ENCODE data around the gene CDC42BPB.

The CDC42BPB gene

DNA sequence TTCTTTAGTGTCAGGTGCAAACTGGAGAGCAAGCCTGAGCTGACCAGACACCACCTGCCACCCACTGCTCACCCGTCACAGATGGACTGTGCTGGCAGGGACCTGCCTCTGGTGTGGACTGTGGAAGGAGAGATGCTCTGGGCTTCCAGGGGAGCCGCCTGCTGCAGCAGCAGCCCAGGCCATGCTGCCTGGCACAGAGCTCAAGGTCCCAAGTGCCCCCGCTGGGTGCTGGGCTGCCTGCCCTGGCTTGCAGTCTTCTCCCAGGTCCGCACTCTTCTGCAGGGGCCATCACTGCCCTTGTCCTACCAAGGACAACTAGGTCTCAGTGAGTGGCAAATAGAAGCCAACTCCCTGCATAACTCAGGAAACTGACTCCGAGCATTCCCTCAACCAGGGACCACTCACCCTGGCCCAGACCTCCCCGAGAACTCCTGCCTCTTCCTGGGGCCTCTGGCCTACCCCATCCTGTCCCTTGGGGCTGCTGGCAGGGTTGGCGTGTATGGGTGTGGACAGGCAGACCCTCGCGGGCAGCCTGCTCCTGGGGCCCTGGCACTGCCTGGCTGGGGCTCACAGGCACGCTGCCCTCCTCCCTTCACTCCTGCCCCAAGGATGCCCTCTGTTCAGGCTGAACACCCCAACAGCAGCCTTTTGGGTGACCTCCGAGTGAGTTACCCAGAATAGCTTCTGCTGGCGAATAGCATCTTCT, 125.6 kb downstream of the CDC42BPB start (continued):
- TF ChIP-seq, protein P1, sequence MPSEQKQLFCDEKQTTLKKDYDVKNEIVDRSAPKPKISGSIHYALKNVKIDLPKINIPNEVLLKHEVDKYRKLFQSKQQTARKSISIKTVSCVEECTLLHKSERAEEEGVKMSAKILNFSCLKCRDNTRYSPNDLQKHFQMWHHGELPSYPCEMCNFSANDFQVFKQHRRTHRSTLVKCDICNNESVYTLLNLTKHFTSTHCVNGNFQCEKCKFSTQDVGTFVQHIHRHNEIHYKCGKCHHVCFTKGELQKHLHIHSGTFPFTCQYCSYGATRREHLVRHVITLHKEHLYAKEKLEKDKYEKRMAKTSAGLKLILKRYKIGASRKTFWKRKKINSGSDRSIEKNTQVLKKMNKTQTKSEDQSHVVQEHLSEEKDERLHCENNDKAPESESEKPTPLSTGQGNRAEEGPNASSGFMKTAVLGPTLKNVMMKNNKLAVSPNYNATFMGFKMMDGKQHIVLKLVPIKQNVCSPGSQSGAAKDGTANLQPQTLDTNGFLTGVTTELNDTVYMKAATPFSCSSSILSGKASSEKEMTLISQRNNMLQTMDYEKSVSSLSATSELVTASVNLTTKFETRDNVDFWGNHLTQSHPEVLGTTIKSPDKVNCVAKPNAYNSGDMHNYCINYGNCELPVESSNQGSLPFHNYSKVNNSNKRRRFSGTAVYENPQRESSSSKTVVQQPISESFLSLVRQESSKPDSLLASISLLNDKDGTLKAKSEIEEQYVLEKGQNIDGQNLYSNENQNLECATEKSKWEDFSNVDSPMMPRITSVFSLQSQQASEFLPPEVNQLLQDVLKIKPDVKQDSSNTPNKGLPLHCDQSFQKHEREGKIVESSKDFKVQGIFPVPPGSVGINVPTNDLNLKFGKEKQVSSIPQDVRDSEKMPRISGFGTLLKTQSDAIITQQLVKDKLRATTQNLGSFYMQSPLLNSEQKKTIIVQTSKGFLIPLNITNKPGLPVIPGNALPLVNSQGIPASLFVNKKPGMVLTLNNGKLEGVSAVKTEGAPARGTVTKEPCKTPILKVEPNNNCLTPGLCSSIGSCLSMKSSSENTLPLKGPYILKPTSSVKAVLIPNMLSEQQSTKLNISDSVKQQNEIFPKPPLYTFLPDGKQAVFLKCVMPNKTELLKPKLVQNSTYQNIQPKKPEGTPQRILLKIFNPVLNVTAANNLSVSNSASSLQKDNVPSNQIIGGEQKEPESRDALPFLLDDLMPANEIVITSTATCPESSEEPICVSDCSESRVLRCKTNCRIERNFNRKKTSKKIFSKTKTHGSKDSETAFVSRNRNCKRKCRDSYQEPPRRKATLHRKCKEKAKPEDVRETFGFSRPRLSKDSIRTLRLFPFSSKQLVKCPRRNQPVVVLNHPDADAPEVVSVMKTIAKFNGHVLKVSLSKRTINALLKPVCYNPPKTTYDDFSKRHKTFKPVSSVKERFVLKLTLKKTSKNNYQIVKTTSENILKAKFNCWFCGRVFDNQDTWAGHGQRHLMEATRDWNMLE (tag by site-specific recombination; conservative IDR thresholded peaks at IDR 0.05; ENCODE audit: low read depth) = no peak
- TF ChIP-seq ZNF473 (tag by site-specific recombination; IDR thresholded peaks at IDR 0.05) = no peak
- no peak for TF ChIP-seq ZNF785 (tag by site-specific recombination; IDR thresholded peaks at IDR 0.05)

DNA sequence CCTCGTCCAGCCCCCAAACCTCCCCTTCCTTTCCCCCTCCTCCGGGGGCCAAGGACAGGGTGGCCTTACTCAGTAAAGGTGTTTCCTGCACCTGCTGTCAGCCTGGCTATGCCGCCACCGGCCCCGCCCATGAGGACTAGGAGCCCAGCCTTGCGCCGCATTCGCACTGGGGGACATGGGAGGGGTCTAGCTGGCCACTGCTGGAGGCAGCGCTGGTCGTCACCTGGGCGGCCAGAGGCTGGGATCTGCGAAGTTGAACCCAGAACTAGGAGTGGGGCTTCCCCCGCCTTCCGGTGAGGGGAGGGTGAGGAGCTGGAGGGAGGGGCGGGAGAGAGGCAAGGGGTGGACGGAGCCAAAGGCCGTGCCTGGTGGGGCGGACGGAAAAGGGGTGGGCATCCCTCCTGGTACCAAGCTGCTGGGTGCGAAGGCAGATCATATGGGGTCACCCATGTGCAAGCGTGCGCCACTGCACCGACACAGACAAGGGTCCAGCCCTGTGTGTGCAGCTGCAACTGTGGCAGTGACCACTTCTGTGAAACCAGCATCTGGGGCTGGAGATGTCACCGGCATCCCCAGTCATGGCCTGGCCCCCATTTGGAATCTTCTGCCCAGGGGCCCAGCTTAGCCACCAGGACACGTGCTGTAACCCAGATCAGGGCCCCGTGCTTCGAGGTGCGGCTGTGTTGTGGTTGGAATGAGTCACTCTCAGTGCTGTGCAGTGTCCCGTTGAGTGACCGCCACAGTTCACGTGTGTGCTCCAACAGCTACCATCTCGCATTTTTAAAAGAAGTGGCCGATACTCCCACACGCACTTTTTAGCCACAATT, 126.4 kb downstream of the CDC42BPB start:
- TF ChIP-seq, protein P2, sequence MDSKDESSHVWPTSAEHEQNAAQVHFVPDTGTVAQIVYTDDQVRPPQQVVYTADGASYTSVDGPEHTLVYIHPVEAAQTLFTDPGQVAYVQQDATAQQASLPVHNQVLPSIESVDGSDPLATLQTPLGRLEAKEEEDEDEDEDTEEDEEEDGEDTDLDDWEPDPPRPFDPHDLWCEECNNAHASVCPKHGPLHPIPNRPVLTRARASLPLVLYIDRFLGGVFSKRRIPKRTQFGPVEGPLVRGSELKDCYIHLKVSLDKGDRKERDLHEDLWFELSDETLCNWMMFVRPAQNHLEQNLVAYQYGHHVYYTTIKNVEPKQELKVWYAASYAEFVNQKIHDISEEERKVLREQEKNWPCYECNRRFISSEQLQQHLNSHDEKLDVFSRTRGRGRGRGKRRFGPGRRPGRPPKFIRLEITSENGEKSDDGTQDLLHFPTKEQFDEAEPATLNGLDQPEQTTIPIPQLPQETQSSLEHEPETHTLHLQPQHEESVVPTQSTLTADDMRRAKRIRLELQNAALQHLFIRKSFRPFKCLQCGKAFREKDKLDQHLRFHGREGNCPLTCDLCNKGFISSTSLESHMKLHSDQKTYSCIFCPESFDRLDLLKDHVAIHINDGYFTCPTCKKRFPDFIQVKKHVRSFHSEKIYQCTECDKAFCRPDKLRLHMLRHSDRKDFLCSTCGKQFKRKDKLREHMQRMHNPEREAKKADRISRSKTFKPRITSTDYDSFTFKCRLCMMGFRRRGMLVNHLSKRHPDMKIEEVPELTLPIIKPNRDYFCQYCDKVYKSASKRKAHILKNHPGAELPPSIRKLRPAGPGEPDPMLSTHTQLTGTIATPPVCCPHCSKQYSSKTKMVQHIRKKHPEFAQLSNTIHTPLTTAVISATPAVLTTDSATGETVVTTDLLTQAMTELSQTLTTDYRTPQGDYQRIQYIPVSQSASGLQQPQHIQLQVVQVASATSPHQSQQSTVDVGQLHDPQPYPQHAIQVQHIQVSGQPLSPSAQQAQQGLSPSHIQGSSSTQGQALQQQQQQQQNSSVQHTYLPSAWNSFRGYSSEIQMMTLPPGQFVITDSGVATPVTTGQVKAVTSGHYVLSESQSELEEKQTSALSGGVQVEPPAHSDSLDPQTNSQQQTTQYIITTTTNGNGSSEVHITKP (tag by site-specific recombination; IDR thresholded peaks at IDR 0.05) = peak; percentile 54
- TF ChIP-seq ZNF140 (tag by site-specific recombination; IDR thresholded peaks at IDR 0.05) = no peak
- Histone ChIP-seq H3K9me3 (ENCODE audit: control insufficient read depth, insufficient read depth, low read depth, low read length) (no peaks in the 10 kb centered on the region), H3K27ac (ENCODE audit: extremely low read depth, low read depth, low read length) (no peak overlapping the region), H3K36me3 (ENCODE audit: control insufficient read depth in 2 of 2, insufficient read depth in 1 of 2, low read length in 2 of 2) (peaks cover 0 to 14% of the 10 kb centered on the region in 2 experiments; a peak in 2 of 3 replicates), H3K4me3 (ENCODE audit: low read depth, low read length) (no peak overlapping the region), H3K4me1 (ENCODE audit: control insufficient read depth, insufficient read depth, low read length) (no peaks in the 10 kb centered on the region)
- ChIA-PET POLR2A (no interaction called here), CTCF (interaction anchor here (0.5 to 0.6 kb wide), 3 partner anchors 75 to 610 kb away, joined by 3 read pairs; no protein-coding TSS in a partner anchor)

DNA sequence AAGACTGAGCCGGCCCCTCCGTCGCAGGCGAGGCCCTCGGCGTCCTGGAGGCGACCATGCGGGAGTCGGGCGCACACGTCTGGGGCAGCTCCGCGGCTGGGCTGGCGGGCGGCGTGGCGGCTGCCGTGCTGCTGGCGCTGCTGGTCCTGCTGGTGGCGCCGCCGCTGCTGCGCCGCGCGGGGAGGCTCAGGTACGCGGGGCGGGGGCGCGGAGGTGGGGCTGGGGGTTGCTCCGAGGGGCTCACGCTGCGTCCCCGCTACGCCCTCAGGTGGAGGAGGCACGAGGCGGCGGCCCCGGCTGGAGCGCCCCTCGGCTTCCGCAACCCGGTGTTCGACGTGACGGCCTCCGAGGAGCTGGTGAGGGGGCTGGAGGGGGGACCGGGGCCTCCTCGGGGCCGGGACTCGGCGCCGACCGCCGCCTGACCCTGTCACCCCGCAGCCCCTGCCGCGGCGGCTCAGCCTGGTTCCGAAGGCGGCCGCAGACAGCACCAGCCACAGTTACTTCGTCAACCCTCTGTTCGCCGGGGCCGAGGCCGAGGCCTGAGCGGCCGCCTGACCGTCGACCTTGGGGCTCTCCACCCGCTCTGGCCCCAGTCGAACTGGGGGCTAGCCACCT, 127.1 kb downstream of the CDC42BPB start:
- Histone ChIP-seq H3K9me3 (ENCODE audit: control insufficient read depth, insufficient read depth, low read depth, low read length) (no peaks in the 10 kb centered on the region), H3K36me3 (ENCODE audit: control insufficient read depth in 2 of 2, insufficient read depth in 1 of 2, low read length in 2 of 2) (peaks cover 0 to 14% of the 10 kb centered on the region in 2 experiments; a peak in 2 of 3 replicates), H3K4me3 (ENCODE audit: low read depth, low read length) (no peak overlapping the region), H3K4me1 (ENCODE audit: control insufficient read depth, insufficient read depth, low read length) (no peaks in the 10 kb centered on the region), H3K27ac (ENCODE audit: extremely low read depth, low read depth, low read length) (no peak overlapping the region)
- TF ChIP-seq ZNF19 (tag by site-specific recombination; IDR thresholded peaks at IDR 0.05; ENCODE audit: low read depth) (no peak), KLF7 (tag by site-specific recombination; IDR thresholded peaks at IDR 0.05; ENCODE audit: borderline replicate concordance) (no peak), ZNF561 (tag by site-specific recombination; IDR thresholded peaks at IDR 0.05; ENCODE audit: borderline replicate concordance) (no peak), ZNF426 (tag by site-specific recombination; IDR thresholded peaks at IDR 0.05) (no peak), ZNF394 (tag by site-specific recombination; IDR thresholded peaks at IDR 0.05; ENCODE audit: borderline replicate concordance) (no peak), ZXDB (tag by site-specific recombination; IDR thresholded peaks at IDR 0.05) (no peak), ZNF138 (tag by site-specific recombination; IDR thresholded peaks at IDR 0.05; ENCODE audit: borderline replicate concordance) (no peak), ZNF670 (tag by site-specific recombination; IDR thresholded peaks at IDR 0.05; ENCODE audit: low read depth) (no peak), GFI1B (tag by site-specific recombination; IDR thresholded peaks at IDR 0.05) (no peak), ZNF16 (tag by site-specific recombination; IDR thresholded peaks at IDR 0.05; ENCODE audit: low read depth) (no peak)
- TF ChIP-seq, protein P3, sequence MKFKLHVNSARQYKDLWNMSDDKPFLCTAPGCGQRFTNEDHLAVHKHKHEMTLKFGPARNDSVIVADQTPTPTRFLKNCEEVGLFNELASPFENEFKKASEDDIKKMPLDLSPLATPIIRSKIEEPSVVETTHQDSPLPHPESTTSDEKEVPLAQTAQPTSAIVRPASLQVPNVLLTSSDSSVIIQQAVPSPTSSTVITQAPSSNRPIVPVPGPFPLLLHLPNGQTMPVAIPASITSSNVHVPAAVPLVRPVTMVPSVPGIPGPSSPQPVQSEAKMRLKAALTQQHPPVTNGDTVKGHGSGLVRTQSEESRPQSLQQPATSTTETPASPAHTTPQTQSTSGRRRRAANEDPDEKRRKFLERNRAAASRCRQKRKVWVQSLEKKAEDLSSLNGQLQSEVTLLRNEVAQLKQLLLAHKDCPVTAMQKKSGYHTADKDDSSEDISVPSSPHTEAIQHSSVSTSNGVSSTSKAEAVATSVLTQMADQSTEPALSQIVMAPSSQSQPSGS (tag by site-specific recombination; IDR thresholded peaks at IDR 0.05; ENCODE audit: low read depth) = no peak
- TF ChIP-seq, protein P4, sequence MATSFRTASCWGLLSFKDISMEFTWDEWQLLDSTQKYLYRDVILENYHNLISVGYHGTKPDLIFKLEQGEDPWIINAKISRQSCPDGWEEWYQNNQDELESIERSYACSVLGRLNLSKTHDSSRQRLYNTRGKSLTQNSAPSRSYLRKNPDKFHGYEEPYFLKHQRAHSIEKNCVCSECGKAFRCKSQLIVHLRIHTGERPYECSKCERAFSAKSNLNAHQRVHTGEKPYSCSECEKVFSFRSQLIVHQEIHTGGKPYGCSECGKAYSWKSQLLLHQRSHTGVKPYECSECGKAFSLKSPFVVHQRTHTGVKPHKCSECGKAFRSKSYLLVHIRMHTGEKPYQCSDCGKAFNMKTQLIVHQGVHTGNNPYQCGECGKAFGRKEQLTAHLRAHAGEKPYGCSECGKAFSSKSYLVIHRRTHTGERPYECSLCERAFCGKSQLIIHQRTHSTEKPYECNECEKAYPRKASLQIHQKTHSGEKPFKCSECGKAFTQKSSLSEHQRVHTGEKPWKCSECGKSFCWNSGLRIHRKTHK (tag by site-specific recombination; IDR thresholded peaks at IDR 0.05) = no peak
- CTCF ChIA-PET = interaction anchor here (0.5 kb wide), 2 partner anchors 74 to 590 kb away, joined by 3 read pairs; no protein-coding TSS in a partner anchor
- POLR2A ChIA-PET = no interaction called here
